ENCODE data around the gene TOMM40.
"Not testable (repeated sequence)": the region's sequence is repeated elsewhere in the genome, so short reads cannot be mapped to it uniquely, and the experiment has no call there.

Gene TOMM40

DNA sequence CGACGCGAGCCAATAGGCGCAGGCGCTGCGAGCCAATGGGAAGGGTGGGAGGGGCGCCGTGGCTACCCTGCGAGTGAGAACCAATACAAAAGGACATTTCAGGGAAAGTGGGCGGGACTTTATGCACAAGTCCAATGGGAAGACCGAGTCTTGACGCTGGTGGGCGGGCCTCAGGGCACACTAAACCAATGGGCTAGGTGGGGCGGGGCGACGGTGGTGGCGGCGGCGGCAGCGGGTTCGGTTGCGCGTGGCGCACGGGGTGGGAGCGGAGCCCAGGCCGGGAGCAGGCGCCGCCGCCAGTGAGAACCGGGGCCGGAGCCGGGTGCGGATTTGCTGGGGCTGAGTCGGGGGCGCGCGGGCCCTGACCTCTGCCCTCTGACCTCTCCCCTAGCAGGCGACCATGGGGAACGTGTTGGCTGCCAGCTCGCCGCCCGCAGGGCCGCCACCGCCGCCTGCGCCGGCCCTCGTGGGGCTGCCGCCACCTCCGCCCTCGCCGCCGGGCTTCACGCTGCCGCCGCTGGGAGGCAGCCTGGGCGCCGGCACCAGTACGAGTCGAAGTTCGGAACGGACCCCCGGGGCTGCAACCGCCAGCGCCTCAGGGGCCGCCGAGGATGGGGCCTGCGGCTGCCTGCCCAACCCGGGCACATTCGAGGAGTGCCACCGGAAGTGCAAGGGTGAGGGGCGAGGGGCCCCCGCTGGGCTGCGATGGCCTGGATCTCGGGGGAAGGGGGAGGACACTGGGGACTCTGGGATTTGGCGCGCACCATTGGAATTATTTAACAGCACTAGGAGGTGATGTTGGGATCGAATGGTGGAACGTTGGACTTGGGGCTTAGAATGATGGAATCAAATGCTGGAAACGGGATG lies at the start of gene TOMM40:
Gene TOMM40, plus strand, starts transcription at position 239 of the 867 bp plus-strand sequence. Its CDS starts 162 bp downstream, at position 401.
- DNase-seq, result no peak

DNA sequence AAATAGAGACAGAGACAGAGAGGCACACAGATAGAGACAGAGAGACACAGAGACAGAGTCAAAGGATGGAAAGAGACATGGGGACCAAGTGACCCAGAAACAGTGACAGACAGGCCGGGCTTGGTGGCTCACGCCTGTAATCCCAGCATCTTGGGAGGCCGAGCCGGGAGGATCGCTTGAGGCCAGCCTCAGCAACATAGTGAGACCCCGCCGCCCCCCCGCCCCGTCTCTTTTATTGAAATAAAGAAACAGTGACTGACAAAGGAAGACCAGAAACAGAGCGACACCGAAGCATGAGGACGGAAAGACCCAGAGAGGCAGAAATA lies 45.8 kb upstream of the TOMM40 start:
- DNase-seq, result no peak

DNA sequence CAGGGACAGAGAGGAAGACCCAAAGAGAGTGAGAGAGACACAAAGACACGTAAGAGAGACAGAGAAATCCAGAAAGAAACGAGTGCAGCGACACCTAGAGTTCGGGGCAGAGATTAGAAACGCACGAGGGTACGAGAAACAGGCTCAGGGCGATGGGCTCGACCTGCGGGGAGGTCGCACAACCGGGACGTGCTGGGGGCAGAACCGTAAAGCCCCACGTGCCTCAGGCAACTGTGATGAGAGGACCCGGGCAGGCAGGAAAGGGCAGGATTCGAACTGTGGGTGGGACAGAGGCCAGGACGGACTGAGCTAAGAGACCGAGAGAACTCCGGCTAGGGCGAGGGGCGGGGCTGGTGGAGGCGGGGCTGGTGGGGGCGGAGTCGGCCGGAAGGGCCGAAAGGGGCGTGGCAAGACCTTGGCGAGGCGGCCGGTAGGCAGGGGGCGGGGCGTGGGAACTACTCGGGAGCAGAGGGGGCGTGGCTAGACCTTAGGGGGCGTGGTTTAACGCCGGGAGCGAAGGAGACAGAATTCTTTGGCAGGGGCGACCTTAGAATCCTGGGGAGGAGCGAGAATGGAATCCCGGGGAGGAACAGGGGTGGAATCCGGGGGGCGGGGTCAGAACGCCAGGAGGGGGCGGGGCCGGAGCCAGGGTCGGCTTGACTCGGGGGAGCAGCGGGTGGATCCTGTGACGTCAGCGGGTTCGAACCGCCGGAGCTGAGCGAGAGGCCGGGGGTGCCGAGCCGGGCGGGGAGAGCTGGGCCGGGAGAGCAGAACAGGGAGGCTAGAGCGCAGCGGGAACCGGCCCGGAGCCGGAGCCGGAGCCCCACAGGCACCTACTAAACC lies 45.2 kb upstream of the TOMM40 start, which contains the start of gene NECTIN2:
Gene NECTIN2, plus strand, starts transcription at position 686 of the 843 bp plus-strand sequence. CDS start 229 bp downstream, outside the sequence.
- peak; percentile 72 for DNase-seq

DNA sequence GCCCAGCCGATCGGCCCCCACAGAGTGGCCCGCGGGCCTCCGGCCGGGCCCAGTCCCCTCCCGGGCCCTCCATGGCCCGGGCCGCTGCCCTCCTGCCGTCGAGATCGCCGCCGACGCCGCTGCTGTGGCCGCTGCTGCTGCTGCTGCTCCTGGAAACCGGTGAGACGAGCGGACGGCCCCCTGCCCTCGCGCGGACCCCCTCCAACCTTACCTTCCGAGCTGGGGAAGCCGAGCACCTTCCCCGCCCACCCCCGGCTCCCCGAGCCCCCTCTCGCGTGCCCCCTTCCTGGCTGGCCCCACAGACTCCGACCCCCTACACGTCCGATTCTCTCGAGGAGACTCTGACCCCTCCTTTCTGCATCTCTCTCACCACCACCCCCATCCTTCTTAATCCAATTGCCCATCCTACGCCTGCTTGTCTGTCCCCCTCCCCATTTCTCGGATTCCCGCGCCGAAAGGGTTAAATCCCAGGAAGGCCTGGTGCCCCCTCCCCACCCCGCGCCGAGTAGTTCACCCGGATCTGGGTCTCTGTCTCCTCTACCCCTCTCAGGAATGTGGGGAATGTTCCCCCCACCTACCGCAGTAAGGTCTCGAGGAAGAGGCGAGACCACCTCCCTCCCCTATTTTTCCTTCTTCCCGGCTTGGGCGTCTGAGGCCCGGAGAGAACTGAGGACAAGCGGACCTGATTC lies 44.5 kb upstream of the TOMM40 start:
- no peak for DNase-seq

DNA sequence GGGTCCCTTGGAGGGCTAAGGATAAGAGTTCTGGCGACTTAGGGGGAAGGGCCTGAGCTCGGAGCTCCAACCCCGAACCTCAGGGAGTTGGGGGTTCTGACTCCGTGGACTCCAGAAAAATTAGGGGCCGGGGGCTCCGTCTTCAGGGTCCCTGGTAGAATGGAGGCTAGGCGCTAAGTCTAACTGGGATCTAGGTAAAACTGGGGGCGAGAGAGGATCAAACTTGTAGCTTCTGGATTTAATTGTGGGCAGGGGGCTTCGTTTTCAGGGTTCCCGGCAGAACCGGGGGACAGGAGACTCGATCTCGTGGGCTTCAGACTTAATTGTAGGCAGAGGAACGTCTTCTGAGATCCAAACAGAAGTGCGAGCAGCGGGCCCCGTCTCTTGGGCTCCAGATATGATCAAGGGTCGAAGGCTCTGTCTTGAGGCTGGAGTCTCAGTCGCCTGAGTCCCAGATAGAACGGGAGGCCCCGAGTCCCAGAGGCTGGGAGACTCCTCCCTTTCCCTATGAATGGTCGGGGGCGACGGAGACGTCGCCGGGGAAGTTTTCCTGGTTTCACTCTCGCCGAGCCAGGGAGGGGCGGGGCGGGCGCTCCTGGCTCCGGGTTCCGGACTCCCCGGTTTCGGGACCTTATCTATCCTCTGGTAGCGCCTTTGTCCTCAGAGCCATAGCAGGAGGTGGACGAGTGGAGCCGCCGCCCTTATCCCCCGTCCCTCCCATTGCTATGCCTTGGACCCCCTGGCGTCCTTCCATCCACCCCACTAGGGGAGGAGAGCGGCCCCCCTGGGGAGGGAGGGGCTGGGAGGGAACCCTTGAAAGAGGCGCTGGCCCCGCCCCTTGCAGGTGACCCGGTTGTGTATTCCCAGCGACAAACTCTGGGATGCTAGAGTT lies 43.7 kb upstream of the TOMM40 start:
- peak; percentile 33 for DNase-seq

DNA sequence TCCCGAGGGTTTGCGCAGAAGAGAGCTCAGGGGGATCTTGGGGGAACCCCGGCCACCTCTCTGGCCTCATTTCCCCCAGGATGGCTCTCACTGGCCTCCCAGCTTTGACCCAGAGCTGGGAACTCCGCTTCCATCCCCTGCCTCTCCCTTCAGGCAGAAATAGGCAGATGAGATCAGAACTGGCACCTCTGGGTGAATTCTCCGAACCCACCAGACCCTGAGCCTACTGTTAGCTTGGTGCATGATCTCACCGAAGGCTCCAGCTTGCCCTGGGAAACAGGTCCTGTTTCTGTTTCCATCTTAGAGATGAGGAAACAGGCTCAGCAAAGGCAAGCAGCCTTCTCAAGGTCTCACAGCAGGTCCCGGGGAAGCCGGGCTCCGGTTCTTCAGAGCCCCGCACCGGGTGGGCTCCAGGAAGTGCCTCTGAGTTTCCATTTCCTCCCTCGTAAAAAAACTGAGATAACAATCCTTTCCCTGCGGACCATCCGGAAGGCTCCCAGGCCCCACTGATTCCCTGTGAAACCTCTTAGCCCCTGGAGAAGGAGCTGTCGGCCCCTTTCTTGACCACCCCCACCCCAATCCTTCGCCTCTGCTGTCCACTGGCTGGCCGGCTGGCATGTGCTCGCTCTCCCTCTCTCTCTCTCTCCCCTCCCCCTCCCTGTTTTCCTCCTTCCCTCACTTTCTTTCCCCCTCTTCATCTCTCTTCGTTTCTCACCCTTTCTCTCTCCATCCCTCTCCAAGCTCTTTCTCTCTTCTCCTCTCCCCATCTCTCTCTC lies 42.8 kb upstream of the TOMM40 start:
- DNase-seq, result no peak

DNA sequence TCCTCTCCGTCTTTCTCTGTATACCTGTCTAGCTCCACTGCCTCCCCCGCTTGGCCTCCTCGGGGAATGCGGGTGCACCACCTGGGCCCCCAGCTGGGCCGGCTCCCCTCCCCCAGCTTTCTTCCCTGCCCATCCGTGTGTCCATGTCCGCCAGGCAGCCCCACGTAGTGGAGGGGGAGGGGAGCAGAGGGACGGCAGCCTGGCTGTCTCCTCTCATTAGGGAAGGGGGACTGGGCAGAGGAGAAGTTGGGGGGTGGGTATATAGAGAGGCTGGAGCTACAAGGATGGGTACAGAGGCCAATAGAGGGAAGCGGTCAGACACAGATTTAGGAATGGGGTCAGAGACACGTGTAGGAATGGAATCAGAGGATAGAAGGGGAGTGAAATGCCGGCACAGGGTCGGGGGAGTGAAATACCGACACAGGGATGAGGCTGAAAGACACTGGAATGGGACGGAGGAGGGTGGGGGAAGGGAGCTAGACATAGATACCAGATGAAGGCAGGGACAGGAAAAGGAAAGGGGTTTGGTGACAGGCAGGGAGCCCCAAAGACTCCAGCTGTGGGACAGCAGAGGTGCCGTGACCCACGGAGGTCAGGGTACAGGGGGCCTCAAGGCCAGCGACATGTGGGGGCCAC lies 42.1 kb upstream of the TOMM40 start:
- no peak for DNase-seq

DNA sequence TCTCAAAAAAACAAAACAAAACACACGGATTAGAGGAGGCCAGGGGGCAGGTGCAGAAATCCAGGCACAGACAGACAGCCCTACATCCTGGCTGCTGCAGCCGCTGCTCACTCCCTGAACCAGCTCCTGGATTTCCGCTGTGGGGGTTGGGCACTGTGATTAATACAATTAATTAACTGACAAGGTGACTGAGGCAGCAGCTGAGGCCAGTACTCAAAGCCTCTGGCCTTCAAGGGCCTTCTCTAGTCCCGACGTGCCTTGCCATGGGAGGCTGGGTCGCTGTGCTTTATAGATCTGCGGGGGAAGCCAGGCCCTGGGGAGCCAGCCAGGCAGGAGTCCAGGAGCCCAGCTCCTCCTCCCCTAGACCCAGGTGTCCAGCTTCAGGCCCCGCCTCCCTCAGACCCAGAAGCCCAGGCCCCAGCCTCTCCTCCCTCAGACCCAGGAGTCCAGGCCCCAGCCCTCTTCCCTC lies 40.4 kb upstream of the TOMM40 start:
- no peak for DNase-seq

DNA sequence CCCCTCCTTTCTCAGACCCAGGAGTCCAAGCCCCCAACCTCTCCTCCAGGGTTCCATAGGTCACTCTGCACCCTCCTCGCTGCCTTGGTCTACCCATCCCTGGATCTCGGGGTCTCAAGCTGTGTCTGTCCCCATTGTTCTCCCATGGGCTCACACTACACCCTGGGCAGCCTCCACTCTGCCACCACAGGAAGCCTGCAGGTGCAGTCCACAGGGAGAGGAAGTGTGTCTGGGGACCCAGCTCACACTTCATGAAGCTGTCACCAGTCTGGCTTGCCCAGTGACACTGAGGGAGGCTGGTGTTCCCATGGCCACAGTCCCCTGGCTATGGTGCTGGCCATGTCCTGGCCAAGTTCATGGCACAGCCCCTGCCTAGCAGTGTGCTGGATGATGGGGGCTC lies 39.6 kb upstream of the TOMM40 start:
- DNase-seq, result no peak

DNA sequence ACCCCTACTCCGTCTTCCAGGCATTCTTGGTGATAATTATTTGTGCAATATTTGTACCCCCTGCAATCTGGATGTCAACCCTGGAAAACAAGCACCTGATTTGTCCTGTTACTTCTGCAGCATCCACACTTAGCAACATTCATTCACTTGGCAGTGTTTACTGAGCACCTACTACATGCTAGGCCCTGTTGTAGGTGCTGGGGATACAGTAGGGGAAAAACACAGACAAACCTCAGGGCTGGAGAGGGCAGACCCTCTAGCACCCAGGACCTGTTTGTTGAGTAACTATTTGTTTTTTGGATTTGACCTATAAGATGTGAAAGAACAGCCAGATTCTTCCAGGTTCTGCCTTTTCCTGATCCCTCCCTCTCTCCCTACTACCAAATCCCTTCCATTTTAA lies 35.4 kb upstream of the TOMM40 start:
- DNase-seq, result no peak

DNA sequence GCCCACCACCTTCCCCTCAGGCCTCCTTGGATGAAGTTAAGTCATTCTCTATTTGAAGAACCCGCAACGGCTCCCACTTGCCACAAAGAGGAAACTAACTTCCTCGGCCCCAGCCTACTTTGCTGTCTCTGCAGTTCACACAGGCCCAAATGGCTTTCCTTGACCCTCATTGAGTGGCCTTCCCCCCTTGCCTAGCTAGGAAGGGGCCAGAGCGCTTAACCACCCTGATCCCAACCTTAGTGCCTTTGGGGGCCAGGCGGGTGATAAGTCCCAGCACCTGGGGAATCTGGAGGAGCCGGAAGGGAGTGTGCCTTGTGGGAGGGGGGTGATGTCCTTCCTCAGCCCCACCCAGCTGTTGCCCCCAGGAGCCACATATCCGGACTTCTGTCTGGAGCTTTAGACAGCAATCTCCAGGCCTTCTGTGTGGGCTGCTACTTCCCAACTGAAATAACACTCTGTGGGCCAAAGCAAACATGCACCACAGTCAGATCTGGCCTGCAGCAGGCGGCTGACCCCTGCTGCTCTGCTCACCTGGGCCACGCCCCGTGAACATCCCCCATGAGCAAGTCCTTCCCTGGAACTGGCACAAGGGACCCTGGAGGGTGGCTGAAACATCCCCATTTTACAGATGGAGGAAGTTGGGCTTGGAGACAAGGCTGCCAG lies 34.5 kb upstream of the TOMM40 start:
- no peak for DNase-seq

DNA sequence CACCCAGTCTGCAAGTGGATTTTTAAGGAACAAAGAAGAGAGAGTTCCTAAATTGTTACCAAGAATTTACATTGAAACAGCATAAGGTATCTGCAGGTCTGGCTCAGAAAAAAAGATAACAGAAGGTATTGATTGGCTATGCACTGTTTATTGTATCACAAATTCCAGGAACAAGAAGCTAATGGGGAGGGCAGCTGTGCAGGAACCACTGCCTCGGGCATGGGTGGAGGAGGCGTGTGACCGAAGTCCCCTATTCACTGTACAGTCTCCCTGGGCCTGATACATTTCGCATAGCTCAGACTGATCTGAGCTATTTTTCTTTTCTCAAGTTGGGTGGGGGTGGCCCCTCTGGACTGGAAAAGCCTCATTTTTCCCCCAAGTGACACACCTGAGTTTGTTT lies 33.2 kb upstream of the TOMM40 start:
- no peak for DNase-seq

DNA sequence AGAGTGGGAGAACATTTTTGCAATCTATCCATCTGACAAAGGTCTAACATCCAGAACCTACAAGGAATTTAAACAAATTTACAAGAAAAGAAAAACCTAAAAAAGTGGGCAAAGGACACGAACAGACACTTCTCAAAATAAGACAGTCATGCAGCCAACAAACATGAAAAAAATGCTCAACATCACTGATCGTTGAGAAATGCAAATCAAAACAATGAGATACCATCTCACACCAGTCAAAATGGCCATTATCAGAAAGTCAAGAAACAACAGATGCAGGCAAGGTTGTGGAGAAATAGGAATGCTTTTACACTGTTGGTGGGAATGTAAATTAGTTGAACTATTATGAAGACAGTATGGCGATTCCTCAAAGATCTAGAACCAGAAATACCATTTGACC lies 29.5 kb upstream of the TOMM40 start:
- DNase-seq, result not testable (repeated sequence)

DNA sequence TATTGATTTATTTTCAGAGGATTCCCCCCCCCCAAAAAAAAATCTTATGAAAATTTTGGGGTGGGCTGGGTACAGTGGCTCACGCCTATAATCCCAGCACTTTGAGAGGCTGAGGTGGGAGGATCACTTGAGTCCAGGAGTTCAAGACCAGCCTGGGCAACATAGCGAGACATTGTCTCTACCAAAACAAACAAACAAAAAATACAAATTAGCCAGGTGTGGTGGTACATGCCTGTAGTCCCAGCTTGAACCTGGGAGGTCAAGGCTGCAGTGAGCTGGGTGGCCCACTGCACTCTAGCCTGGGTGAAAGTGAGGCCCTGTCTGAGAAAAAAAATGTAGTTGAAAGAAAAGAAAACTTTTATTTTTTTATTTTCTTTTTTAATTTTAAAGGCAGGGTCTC lies 27.1 kb upstream of the TOMM40 start:
- DNase-seq, result no peak

DNA sequence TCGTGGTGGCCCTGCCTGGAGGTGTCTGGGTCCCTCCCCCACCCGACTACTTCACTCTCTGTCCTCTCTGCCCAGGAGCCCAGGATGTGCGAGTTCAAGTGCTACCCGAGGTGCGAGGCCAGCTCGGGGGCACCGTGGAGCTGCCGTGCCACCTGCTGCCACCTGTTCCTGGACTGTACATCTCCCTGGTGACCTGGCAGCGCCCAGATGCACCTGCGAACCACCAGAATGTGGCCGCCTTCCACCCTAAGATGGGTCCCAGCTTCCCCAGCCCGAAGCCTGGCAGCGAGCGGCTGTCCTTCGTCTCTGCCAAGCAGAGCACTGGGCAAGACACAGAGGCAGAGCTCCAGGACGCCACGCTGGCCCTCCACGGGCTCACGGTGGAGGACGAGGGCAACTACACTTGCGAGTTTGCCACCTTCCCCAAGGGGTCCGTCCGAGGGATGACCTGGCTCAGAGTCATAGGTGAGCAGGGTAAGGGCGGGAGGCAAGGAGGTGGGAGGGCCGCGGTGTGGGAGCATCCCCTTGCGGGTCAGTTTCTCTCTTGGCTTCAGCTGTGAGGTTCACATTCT lies 25.8 kb upstream of the TOMM40 start:
- DNase-seq, result no peak

DNA sequence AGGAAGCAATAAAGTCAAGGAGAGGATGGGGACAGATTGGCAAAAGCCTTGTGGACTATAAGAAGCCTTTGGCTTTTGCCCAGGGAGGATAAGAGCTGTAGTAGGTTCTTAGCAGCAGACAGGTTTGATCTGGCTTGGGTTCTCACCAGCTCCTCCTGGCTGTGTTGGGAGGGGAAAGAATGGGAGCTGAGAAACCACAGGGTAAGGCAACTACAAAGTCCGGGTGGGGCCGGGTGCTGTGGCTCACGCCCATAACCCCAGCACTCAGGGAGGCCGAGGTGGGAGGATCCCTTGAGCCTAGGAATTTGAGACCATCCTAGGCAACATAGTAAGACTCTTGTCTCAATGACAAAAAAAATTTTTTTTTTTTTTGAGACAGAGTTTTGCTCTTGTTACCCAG lies 24.4 kb upstream of the TOMM40 start:
- no peak for DNase-seq

DNA sequence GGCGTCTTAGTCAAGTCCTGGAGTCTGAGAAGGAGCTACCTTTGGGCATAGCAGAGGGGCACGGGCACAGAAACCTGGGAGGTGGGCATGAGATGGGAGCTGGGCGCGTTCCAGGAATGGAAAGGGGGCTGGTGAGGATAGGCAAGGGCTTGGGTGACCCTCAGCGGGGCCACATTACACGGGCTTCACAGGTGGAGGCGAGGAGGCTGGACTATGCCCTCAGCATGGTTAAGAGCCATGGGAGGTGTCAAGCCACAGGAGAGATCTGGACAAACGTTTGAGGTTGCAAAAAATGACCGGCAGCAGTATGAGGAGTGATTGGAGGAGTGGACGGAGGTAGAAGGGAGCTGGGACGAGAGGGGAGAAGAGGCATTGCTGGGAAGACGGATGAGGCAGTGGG lies 23.5 kb upstream of the TOMM40 start:
- no peak for DNase-seq

DNA sequence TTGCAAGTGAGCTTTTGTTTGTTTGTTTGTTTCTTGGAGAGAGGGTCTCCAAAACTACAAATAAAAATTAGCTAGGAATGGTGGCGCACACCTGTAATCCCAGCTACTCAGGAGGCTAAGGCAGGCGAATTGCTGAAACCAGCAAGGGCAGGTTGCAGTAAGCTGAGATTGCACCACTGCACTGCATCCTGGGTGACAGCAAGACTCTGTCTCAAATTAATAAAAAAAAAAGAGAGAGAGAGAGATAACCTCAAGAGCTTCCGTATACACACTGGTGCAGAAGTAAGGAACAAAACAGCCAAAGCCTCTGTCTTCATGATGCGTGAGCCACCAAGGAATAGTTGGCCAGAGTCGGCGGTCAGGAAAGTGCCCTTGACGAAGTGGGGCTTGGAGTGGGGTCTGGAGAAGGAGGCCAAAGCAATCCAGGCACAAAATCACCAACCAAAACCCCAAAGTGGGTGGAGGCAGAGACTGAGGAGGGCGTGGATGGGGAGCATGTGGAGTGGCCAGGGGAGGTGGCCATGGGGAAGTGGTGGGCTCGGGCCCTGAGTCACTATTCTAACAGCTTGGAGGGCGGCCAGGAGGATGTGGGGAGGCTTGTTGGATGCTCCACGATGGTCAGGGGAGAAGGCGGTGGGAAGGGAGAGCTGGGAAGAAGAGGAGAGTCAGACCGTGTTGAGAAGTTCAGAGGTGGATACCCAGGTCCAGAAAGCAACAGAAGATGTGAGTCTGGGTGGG lies 21.2 kb upstream of the TOMM40 start:
- DNase-seq, result no peak

DNA sequence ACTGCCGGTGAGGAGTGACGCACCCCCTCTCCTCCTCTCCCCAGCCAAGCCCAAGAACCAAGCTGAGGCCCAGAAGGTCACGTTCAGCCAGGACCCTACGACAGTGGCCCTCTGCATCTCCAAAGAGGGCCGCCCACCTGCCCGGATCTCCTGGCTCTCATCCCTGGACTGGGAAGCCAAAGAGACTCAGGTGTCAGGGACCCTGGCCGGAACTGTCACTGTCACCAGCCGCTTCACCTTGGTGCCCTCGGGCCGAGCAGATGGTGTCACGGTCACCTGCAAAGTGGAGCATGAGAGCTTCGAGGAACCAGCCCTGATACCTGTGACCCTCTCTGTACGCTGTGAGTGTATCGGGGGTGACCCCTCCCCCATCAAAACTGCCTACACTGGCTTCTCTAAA lies 19.2 kb upstream of the TOMM40 start:
- no peak for DNase-seq

All from activated T-cell treated with anti-CD3 and anti-CD28 coated beads, Interleukin-2, amount 50 U/mL, for 1 hour (primary cell).